Subcutaneous adipose tissue (tissue), 4 donors: ENCODE results near the gene RPS21. TPM values are rescaled to one million over a fixed set of nuclear protein-coding genes. Genes with fewer than 3 reads are reported as not detected.

Source experiments
- CTCF ChIP-seq: fragments of 450-650 bp; IDR thresholded peaks from one replicate; pipeline ENCODE4 v1.5.1; 2016; ENCODE audit warnings: low read depth, mild to moderate bottlenecking, control low read depth, antibody characterized with exemption, moderate library complexity
- total RNA-seq, 4 donors: library from RNA; depleted of rRNA; stranded (reverse); fragments of >200 nt; gene quantifications; one replicate each; pipeline ENCODE4 v1.1.0, GENCODE V29; 2016

The RPS21 gene
- total RNA-seq, 4 donors from 2014 or later, result 1,888 to 3,001 (median 2,521) TPM

DNA sequence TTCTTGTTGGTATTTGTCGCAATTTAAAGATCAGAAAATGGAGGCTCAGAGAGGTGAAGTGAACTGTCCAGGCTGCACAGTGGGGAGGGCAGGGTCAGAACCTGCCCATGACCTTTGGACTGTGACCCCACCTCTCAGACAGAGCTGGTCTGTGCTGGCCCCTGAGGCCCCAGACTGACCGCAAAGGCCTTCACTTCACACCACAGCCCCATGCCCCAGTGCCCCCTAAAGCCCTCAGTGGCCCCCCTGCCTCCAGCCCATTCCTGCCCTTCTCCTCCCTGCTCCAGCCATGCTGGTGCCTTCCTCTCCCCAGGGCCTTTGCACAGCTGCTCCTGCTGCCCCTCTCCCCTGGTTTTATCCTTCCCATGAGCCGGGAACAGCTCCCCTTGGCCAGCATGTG is 49.8 kb downstream of the RPS21 start:
- no peak for TF ChIP-seq CTCF

DNA sequence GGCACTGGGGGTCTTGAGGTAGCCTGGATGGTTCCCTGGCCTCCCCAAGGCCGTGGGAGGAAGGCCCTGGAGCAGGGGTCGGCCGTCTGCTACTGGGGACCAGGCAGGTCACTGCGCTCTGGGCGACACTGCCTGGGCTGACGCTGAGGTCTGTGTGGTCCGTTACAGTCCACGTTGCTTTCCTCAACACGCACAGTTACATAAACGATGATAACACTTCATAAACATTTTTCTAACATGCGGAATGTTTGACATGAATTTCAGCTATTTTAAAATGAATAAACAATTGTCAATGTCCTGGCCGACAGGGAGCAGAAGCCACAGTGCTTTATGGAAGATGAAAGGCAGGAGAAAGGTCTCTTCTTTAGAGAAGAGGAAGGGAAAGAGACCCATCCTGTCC is 50.6 kb downstream of the RPS21 start:
- TF ChIP-seq CTCF, result no peak

- TF ChIP-seq CTCF, result no peak
Measured at GRCh38 chr20:62437927-62438326, 51.0 kb downstream of the RPS21 start.

Other genes starting within 250 kb of the RPS21 start
- gene PSMA7, start 243.7 kb upstream of the RPS21 start, total RNA-seq, result 100 to 1,000 TPM; 299 to 630 (median 399) TPM
- gene SS18L1, start 243.3 kb upstream of the RPS21 start, total RNA-seq, result 10 to 100 TPM; 10.3 to 18.3 (median 12.9) TPM
- gene MTG2, start 204.1 kb upstream of the RPS21 start, total RNA-seq, result 10 to 100 TPM; 17.0 to 26.1 (median 22.6) TPM
- not detected for gene HRH3, start 166.8 kb upstream of the RPS21 start, total RNA-seq
- gene OSBPL2, start 148.6 kb upstream of the RPS21 start, total RNA-seq, result 10 to 100 TPM; 25.3 to 43.1 (median 27.6) TPM
- gene ADRM1, start 84.1 kb upstream of the RPS21 start, total RNA-seq, result 100 to 1,000 TPM in 2 of 4 donors, 10 to 100 TPM in 2; 78.5 to 141 (median 101) TPM
- 100 to 1,000 TPM in 1 of 4 donors, 10 to 100 TPM in 3; 14.1 to 131 (median 34.5) TPM for gene LAMA5, start 19.8 kb upstream of the RPS21 start, total RNA-seq
- gene CABLES2, start 20.2 kb downstream of the RPS21 start, total RNA-seq, result 1 to 10 TPM; 1.1 to 2.4 (median 1.7) TPM
- not detected for gene RBBP8NL, start 40.4 kb downstream of the RPS21 start, total RNA-seq
- gene GATA5, start 88.9 kb downstream of the RPS21 start, total RNA-seq, result not detected